ENCODE data around the gene PCED1A.

- TF ChIP-seq CTCF (IDR thresholded peaks at IDR 0.05) = no peak
- TF ChIP-seq EZH2 (IDR thresholded peaks at IDR 0.05; ENCODE audit: borderline replicate concordance, insufficient read depth, low read depth, low read length, poor library complexity, severe bottlenecking) = no peak
Observed at GRCh38 chr20:2805689-2806350, 34.6 kb downstream of the PCED1A start.

Data from B cell (primary cell).